ENCODE results near the gene IGFLR1.

DNA sequence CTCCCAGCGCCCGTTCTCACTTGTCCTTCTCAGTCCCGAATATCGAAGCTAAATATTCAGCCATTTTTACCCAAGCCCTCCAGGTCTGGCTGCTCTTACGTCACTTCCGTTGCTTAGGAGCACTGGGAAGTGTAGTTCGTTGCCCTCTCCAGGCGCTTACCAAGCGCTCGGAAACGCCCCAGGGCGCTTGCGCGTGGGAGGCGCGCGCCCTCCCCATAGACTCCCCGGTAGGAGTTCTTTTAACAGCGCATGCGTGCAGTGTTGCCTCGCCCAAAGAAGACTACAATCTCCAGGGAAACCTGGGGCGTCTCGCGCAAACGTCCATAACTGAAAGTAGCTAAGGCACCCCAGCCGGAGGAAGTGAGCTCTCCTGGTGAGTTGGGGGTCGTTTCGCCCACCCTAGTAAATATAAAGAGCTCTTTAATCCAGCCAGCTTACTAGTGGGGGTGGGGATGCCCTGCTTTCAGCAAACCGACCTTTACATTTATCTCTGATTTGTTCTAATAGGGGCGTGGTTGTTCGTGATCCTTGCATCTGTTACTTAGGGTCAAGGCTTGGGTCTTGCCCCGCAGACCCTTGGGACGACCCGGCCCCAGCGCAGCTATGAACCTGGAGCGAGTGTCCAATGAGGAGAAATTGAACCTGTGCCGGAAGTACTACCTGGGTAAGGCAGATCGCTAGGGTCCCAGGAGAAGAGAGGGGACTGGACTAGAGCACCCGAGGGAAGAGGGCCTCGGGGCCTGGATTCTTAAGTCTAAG, 3.3 kb upstream of the IGFLR1 start, which contains the start of the genes PSENEN and U2AF1L4:
- TF ChIP-seq GLIS3 (CRISPR knock-in tag; IDR thresholded peaks at IDR 0.05) (no peak), TSHZ2 (CRISPR knock-in tag; IDR thresholded peaks at IDR 0.05) (no peak), ZFP30 (CRISPR knock-in tag; IDR thresholded peaks at IDR 0.05) (no peak), RARB (CRISPR knock-in tag; IDR thresholded peaks at IDR 0.05) (no peak), ZNF70 (CRISPR knock-in tag; IDR thresholded peaks at IDR 0.05) (no peak), BACH2 (CRISPR knock-in tag; IDR thresholded peaks at IDR 0.05; ENCODE audit: borderline replicate concordance) (no peak), OSR1 (CRISPR knock-in tag; IDR thresholded peaks at IDR 0.05) (no peak), TOX (CRISPR knock-in tag; IDR thresholded peaks at IDR 0.05; ENCODE audit: borderline replicate concordance) (no peak), ZFP3 (CRISPR knock-in tag; IDR thresholded peaks at IDR 0.05) (no peak)
- TF ChIP-seq, protein P1, sequence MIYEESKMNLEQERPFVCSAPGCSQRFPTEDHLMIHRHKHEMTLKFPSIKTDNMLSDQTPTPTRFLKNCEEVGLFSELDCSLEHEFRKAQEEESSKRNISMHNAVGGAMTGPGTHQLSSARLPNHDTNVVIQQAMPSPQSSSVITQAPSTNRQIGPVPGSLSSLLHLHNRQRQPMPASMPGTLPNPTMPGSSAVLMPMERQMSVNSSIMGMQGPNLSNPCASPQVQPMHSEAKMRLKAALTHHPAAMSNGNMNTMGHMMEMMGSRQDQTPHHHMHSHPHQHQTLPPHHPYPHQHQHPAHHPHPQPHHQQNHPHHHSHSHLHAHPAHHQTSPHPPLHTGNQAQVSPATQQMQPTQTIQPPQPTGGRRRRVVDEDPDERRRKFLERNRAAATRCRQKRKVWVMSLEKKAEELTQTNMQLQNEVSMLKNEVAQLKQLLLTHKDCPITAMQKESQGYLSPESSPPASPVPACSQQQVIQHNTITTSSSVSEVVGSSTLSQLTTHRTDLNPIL (CRISPR knock-in tag; IDR thresholded peaks at IDR 0.05; ENCODE audit: low read depth), result no peak

Data from SK-N-SH treated with all-trans-retinoic acid at 6 μM for 48 hours (cell line).